Activated CD8-positive, alpha-beta memory T cell treated with anti-CD3 and anti-CD28 coated beads, Interleukin-2, amount 50 U/mL, for 24 hours (primary cell): ENCODE results near the gene NECTIN2.
A peak's percentile ranks its signal among the peaks of the same experiment; 100 is the strongest.

Source experiments
- DNase-seq: peaks from one replicate; pipeline ENCODE4 v3.0.0-alpha.2; 2020; ENCODE audit errors: extremely low read depth

NECTIN2 gene

DNA sequence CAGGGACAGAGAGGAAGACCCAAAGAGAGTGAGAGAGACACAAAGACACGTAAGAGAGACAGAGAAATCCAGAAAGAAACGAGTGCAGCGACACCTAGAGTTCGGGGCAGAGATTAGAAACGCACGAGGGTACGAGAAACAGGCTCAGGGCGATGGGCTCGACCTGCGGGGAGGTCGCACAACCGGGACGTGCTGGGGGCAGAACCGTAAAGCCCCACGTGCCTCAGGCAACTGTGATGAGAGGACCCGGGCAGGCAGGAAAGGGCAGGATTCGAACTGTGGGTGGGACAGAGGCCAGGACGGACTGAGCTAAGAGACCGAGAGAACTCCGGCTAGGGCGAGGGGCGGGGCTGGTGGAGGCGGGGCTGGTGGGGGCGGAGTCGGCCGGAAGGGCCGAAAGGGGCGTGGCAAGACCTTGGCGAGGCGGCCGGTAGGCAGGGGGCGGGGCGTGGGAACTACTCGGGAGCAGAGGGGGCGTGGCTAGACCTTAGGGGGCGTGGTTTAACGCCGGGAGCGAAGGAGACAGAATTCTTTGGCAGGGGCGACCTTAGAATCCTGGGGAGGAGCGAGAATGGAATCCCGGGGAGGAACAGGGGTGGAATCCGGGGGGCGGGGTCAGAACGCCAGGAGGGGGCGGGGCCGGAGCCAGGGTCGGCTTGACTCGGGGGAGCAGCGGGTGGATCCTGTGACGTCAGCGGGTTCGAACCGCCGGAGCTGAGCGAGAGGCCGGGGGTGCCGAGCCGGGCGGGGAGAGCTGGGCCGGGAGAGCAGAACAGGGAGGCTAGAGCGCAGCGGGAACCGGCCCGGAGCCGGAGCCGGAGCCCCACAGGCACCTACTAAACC, at the start of gene NECTIN2:
Gene NECTIN2 (plus strand): TSS at position 686 of the 843 bp plus-strand sequence. CDS start 229 bp downstream, outside the sequence.
- peak; percentile 61 for DNase-seq

DNA sequence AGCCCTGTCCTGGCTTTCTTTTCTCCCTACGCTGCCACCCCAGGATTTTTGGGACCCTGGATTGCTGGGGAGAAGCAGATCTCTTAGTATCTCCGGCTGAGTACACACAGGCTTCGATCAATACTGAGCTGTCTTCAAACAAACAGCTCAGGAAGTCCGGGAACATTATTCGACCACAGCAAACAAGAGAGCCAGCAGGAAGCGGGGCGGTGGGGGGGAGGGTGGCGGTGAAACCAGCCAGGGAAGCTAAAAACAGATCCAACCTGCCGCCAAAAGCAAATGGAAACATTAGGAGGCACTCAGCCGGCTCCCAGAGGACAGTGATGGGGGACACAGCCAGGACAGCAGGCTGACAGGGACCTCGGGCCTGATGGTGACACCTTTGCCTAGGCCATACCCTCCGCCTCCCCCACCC, 49.4 kb upstream of the NECTIN2 start:
- DNase-seq, result no peak

- no peak for DNase-seq
Measured at GRCh38 chr19:44799627-44800346, 46.3 kb upstream of the NECTIN2 start.

DNA sequence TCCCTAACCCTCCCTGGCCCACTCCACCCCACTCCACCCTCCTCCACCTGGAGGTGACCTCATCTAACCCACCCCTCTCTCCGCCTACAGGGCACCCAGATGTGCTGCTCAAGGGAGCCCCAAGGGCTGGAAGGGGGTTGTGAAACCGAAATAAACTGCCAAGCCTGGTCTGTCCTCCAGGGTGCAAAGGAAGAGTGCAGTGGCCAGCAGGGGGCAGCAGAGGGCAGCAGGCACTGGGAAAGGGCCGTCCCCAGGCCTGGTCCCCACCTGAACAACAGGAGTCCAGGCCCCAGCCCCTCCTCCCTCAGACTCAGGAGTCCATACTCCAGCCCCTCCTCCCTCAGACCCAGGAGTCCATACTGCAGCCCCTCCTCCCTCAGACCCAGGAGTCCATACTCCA, 45.6 kb upstream of the NECTIN2 start:
- peak; percentile 49 for DNase-seq

- no peak for DNase-seq
Measured at GRCh38 chr19:44803442-44804428, 42.4 kb upstream of the NECTIN2 start.

DNA sequence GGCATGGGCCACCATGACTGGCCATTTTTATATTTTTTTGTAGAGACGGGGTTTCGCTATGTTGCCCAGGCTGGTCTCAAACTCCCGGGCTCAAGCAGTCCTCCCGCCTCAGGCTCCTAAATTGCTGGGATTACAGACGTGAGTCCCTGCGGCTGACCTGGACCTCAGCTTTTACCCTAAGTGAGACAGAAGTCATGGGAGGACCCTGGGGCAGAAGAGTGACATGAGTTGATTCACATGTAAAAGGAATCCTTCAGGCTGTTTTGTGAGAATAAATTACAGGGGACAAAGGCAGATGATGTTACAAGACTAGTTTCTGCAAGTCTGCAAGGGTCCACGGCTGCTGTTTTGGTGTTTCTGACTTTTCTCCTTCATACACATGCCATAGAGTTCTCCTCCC, 39.8 kb upstream of the NECTIN2 start:
- DNase-seq, result no peak

DNA sequence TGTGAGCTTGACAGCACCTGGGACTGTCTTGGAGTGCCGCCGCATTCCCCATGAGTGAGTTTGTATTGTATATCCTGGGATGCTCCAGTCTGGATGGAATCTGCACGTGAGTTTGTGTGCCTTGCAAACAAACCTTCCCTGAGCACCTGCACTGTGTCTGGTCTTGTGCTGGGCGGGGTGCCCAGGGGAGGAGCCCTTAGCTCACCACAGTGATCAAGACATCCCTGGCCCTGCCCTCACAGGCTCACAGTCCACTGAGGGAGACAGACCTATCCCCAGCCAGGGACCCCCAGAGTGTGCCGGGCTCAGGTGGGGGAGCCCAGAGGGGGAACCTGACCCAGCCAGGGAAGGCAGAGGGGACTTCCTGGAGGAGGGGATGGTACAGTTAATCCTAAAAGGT, 38.9 kb upstream of the NECTIN2 start:
- DNase-seq, result no peak

GRCh38 chr19:44807652-44808462, 38.2 kb upstream of the NECTIN2 start:
- no peak for DNase-seq

DNA sequence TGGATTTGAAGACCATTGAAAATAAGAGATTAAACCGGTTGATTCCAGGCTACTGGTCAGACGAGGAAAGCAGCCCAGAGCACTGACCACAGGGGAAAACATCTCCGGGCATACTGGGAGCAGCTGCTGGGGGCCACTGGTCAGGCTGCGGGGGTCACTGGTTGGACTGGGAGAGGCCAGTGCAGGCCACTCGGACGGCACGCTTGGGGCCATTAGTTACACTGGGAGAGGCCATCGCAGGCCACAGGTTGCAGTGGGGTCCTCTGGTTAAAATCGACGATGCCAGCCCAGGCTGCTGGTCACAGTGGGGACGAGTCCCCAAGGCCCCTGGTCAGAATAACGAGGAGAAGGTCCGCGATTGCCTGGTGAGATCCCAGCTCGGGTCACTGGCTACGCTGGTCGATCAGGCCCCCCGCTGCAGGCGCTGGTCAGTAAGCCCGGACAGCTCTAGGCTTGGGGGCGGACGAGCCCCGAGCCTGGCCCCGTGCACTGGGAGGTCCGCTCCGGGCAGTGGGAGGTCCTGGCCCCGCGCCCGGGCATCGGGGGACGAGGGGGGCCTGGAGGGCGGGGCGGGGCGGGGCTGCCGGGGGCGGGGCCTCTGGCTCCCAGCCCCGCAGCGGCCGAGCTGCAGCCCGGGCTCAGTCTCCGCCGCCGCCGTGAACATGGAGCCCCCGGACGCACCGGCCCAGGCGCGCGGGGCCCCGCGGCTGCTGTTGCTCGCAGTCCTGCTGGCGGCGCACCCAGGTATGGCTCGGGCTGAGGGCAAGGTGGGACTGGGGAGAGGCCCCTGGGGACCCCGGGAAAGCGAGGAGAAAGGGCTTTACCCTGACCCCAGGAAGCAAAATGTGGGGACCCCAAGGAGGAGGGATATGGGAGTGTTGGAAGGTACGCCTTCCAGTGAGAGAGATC, 37.4 kb upstream of the NECTIN2 start, which contains the start of gene BCAM:
Gene BCAM (plus strand): TSS at position 641 of the 909 bp plus-strand sequence. CDS start 22 bp downstream, at position 663.
- DNase-seq, result no peak

- no peak for DNase-seq
Measured at GRCh38 chr19:44809577-44810233, 36.4 kb upstream of the NECTIN2 start.

DNA sequence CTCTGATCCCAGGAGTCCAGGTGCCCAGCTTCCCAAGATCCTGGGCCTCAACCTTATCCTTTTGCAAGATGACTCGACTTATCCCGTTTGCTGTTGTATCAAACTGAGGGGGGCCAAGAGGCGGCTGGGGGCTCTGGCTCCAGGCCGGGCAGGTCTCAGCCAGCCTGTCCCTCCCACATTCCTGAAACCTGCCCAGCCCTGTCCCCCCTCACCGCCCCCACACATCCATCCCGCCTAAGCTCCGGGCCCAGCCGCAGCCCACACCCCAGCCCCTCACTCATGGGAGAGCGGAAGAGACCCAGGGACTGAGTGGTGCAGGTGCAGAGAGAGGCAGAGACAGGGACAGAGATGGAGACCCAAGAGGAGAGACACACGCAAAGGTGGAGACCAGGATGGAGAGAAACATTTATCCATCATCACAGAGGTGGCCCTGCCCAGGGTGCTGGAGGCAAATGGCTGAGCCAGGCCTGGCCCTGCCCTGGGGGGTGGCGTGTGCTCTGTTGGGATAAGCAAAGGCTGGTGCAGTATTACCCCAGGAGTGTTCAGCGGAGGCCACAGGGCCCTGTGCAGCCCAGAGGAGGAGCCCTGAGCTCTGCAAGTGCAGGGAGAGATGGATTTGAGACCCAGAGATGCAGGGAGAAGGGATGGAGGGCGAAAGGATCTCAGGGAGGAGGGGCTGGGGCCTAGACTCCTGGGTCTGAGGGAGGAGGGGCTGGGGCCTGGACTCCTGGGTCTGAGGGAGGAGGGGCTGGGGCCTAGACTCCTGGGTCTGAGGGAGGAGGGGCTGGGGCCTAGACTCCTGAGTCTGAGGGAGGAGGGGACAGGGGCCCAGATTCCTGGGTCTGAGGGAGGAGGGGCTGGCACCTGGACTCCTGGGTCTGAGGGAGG, 35.6 kb upstream of the NECTIN2 start:
- DNase-seq, result no peak

DNA sequence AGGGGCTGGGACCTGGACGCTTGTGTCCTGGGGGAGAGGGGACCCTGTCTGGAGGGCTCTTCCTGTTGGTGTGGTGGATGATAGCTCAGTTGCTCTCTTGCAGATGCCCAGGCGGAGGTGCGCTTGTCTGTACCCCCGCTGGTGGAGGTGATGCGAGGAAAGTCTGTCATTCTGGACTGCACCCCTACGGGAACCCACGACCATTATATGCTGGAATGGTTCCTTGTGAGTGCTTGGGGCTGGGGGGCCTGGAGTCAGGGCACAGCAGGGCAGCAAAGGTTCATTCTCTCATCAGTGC, 35.0 kb upstream of the NECTIN2 start:
- no peak for DNase-seq

DNA sequence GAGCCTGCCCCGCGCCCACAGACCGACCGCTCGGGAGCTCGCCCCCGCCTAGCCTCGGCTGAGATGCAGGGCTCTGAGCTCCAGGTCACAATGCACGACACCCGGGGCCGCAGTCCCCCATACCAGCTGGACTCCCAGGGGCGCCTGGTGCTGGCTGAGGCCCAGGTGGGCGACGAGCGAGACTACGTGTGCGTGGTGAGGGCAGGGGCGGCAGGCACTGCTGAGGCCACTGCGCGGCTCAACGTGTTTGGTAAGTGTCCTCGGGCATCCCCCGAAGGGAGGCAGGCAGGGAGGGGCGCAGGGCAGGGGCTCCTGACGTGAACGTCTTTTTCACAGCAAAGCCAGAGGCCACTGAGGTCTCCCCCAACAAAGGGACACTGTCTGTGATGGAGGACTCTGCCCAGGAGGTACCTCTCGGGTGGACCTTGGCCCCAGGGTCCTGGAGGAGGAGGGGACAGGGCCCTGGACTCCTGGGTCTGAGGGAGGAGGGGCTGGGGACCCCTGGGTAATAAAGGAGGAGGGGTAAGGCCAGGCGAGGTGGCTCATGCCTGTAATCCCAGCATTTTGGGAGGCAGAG, 33.9 kb upstream of the NECTIN2 start:
- no peak for DNase-seq

DNA sequence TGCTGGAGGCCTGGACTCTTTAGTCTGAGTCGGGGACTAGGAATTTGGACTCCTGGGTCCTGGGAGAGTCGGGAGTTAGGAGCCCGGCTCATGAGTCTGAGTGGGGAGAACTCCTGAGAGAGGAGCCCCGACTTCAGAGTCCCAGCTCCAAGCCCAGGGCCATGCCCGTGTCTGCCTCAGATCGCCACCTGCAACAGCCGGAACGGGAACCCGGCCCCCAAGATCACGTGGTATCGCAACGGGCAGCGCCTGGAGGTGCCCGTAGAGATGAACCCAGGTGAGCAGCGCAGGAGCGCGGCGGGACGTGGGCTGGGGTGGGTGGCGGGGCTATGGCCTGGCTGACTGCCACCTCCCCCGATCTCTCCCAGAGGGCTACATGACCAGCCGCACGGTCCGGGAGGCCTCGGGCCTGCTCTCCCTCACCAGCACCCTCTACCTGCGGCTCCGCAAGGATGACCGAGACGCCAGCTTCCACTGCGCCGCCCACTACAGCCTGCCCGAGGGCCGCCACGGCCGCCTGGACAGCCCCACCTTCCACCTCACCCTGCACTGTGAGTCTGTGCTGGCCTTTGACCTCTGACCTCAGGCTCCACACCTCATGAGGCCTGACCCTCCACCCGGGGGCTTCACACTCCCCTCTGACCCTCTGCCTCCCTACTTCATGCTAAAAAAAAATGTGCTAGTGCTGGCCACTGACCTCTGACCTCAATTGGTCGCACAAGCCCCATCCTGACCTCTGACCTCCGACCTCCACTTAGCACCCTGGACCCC, 32.8 kb upstream of the NECTIN2 start:
- DNase-seq, result no peak

DNA sequence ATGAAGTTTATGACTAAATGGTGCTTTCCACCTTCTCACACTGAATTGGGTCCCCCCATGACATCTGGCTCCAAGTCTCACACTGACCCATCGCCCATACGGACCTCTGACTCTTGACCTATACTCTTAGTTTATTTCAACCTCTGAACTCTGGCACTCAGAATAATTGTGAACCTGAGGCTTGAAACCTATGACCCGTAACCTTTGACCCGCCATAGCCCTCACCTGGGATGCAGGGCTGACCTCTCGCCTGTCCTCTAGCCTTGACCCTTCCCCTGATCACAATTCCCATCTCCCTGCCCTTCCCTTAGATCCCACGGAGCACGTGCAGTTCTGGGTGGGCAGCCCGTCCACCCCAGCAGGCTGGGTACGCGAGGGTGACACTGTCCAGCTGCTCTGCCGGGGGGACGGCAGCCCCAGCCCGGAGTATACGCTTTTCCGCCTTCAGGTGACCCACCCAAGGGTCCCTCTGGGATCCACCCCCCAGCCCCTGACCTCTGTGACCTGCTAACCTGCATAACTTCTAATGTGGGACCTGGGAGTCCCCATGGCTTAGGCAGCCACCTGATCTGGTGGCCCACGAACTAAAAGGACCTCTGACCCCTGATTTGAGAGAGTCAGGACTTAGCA, 32.1 kb upstream of the NECTIN2 start:
- DNase-seq, result no peak

GRCh38 chr19:44814517-44814916, 31.6 kb upstream of the NECTIN2 start:
- DNase-seq, result no peak

- DNase-seq, result no peak
Measured at GRCh38 chr19:44816301-44816700, 29.8 kb upstream of the NECTIN2 start.
